HepG2 (cell line): ENCODE measurements around the gene TIMM8B. TPM values are rescaled to one million over a fixed set of nuclear protein-coding genes. Genes with fewer than 3 reads are reported as not detected.

Source experiments
- AHR ChIP-seq: IDR thresholded peaks from 2 replicates; pipeline ENCODE4 v1.6.1; 2018; ENCODE audit warnings: missing genetic modification reagents, missing compliant biosample characterization
- AKAP8 ChIP-seq: sonication (generic); formaldehyde crosslinking; IDR thresholded peaks from 2 replicates; pipeline ENCODE4 v1.5.1; 2020; ENCODE audit warnings: mild to moderate bottlenecking, missing genetic modification reagents
- CCDC6 ChIP-seq: sonication (generic); formaldehyde crosslinking; IDR thresholded peaks from 2 replicates; pipeline ENCODE4 v1.8.1; 2022; ENCODE audit warnings: mild to moderate bottlenecking, missing genetic modification reagents, moderate library complexity
- FIP1L1 ChIP-seq: fragments of 200-400 bp; formaldehyde crosslinking; IDR thresholded peaks from 2 replicates; pipeline ENCODE4 v1.6.1; 2018; ENCODE audit warnings: low read depth, mild to moderate bottlenecking, low read length, moderate library complexity, borderline replicate concordance; ENCODE audit not compliant: insufficient read depth
- FOXA3 ChIP-seq: IDR thresholded peaks from 2 replicates; pipeline ENCODE4 v1.6.1; 2016; ENCODE audit warnings: missing genetic modification reagents, missing compliant biosample characterization
- HNRNPUL1 ChIP-seq: fragments of 200-400 bp; formaldehyde crosslinking; IDR thresholded peaks from 2 replicates; pipeline ENCODE4 v1.6.1; 2017; ENCODE audit warnings: low read depth, mild to moderate bottlenecking, low read length, moderate library complexity
- KAT7 ChIP-seq: IDR thresholded peaks from 2 replicates; pipeline ENCODE4 v1.6.1; 2018; ENCODE audit warnings: borderline replicate concordance, missing compliant biosample characterization
- MIER3 ChIP-seq: IDR thresholded peaks from 2 replicates; pipeline ENCODE4 v1.6.1; 2016; ENCODE audit warnings: missing compliant biosample characterization, borderline replicate concordance
- NR2F1 ChIP-seq, 2 experiments: fragments of 450-650 bp in 1 of 2; formaldehyde crosslinking in 1 of 2; IDR thresholded peaks; 2 replicates each; pipeline versions ENCODE4 v1.5.0 to v1.6.1; 2016 to 2020; ENCODE audit warnings: mild to moderate bottlenecking in 1 of 2, missing compliant biosample characterization in 1 of 2, missing genetic modification reagents in 1 of 2, moderate library complexity in 1 of 2
- NRL ChIP-seq: sonication (generic); formaldehyde crosslinking; IDR thresholded peaks from 2 replicates; pipeline ENCODE4 v1.5.0; 2020; ENCODE audit warnings: missing genetic modification reagents, mild to moderate bottlenecking, moderate library complexity, borderline replicate concordance
- PLRG1 ChIP-seq: fragments of 450-650 bp; conservative IDR thresholded peaks from 2 replicates; pipeline ENCODE4 v1.6.1; 2016
- RELA ChIP-seq: sonication (generic); formaldehyde crosslinking; IDR thresholded peaks from 2 replicates; pipeline ENCODE4 v1.4.0; 2020; ENCODE audit warnings: missing genetic modification reagents
- SMC3 ChIP-seq: IDR thresholded peaks from 2 replicates; pipeline ENCODE4 v1.6.1; 2011; ENCODE audit warnings: low read length, improper control_type of control experiment
- SP4 ChIP-seq: sonication (generic); formaldehyde crosslinking; IDR thresholded peaks from 2 replicates; pipeline ENCODE4 v1.8.1; 2023; ENCODE audit warnings: mild to moderate bottlenecking, missing genetic modification reagents
- ZFP36 ChIP-seq: fragments of 150-350 bp; IDR thresholded peaks from 2 replicates; pipeline ENCODE4 v1.6.1; 2018; ENCODE audit warnings: borderline replicate concordance, low read length, low read depth; ENCODE audit not compliant: partially characterized antibody
- ZFP41 ChIP-seq: sonication (generic); formaldehyde crosslinking; IDR thresholded peaks from 2 replicates; pipeline ENCODE4 v1.4.0; 2020; ENCODE audit warnings: mild to moderate bottlenecking, missing genetic modification reagents, borderline replicate concordance
- ZNF251 ChIP-seq: sonication (generic); formaldehyde crosslinking; IDR thresholded peaks from 2 replicates; pipeline ENCODE4 v1.9.0; 2021; ENCODE audit warnings: mild to moderate bottlenecking, missing genetic modification reagents
- ZNF615 ChIP-seq: sonication (generic); formaldehyde crosslinking; IDR thresholded peaks from 2 replicates; pipeline ENCODE4 v1.5.0; 2020; ENCODE audit warnings: mild to moderate bottlenecking, missing genetic modification reagents, borderline replicate concordance
- ZNF644 ChIP-seq: IDR thresholded peaks from 2 replicates; pipeline ENCODE4 v1.6.1; 2016; ENCODE audit warnings: low read depth
- ZNF652 ChIP-seq: IDR thresholded peaks from 2 replicates; pipeline ENCODE4 v1.6.1; 2016; ENCODE audit warnings: low read depth, borderline replicate concordance
- ZNF7 ChIP-seq: IDR thresholded peaks from 2 replicates; pipeline ENCODE4 v1.6.1; 2016; ENCODE audit warnings: missing biosample characterization, missing genetic modification reagents
- ZNF772 ChIP-seq: sonication (generic); formaldehyde crosslinking; IDR thresholded peaks from 2 replicates; pipeline ENCODE4 v1.5.0; 2020; ENCODE audit warnings: mild to moderate bottlenecking, missing genetic modification reagents
- polyA plus RNA-seq, 8 experiments: library from polyadenylated mRNA; depleted of rRNA in 3 of 8; stranded (reverse) in 7 of 8; unstranded in 1 of 8; fragments of >200 nt; fragmentation: Illumina TruSeq in 4 of 8; extraction: Trizol in 4 of 8; gene quantifications; 2 replicates each; pipeline versions ENCODE4 v1.2.1 to v1.2.3, GENCODE V29; 2011 to 2016; ENCODE audit warnings: low read depth in 4 of 8, missing spikeins in 1 of 8, mixed read lengths in 1 of 8; ENCODE audit not compliant: insufficient read depth in 1 of 8
- total RNA-seq, 5 experiments: library from RNA; depleted of rRNA; stranded (reverse); fragments of >200 nt; fragmentation: Illumina TruSeq; extraction: Trizol; gene quantifications; 2 replicates each; pipeline ENCODE4 v1.2.3, GENCODE V29; 2016; ENCODE audit warnings: low read depth in 1 of 5
- TF ChIP-seq, protein P1 (sequence below): sonication (generic); IDR thresholded peaks from 2 replicates; pipeline ENCODE4 v1.6.1; 2016; ENCODE audit warnings: low read depth, borderline replicate concordance
- TF ChIP-seq, protein P2 (sequence below): sonication (generic); formaldehyde crosslinking; IDR thresholded peaks from 2 replicates; pipeline ENCODE4 v1.5.1; 2020; ENCODE audit warnings: missing genetic modification reagents, mild to moderate bottlenecking, borderline replicate concordance
- TF ChIP-seq, protein P3 (sequence below): IDR thresholded peaks from 2 replicates; pipeline ENCODE4 v1.6.1; 2016; ENCODE audit warnings: missing compliant biosample characterization, missing genetic modification reagents, borderline replicate concordance
- TF ChIP-seq, protein P4 (sequence below): sonication (generic); formaldehyde crosslinking; IDR thresholded peaks from 2 replicates; pipeline ENCODE4 v1.8.1; 2022; ENCODE audit warnings: mild to moderate bottlenecking, missing genetic modification reagents

TIMM8B gene
- total and polyA plus RNA-seq, 2 of the 13 experiments (the other 11 are each of a cell fraction or from before 2014, with no cell fraction given): 84.5 to 98.3 TPM

DNA sequence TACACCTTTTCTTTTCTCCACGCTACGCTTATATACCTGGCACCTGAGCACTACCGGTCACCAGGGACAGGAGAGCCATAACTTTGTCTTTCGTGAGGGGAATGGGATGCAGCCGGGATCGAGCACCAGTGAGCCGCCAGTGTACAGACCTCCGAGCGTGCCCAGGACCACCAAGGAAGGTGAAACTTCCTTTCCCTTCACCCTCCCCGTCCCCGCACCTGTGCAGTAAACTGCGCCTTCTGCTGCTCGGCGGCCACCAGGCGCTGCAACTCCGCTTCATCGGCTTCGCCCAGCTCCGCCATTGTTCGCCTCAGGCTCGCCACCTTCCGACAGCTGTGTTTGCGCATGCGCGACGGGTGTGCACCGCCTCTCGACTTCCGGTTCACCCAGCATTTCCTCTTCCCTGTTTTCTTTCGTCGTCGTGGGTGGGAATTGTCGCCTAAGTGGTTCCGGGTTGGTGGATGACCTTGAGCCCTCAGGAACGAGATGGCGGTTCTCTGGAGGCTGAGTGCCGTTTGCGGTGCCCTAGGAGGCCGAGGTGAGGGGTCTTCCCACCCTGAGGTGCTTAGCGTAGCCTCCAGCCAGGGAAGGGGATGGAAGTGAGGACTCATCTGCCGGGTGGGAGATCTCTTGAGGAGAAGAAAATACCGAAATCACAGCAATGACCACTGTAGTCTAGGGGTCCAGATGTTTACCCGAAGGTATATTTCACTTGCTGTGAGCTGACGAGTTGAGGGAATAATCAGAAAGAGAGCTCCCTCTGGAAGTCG, at the start of gene TIMM8B, which contains the start of gene SDHD (continued):
- TF ChIP-seq NRL (CRISPR knock-in tag) (0 out of 2 replicates have a peak, but pooled peaks have one; percentile 15), MIER3 (CRISPR knock-in tag) (peak; percentile 66), HNRNPUL1 (no peak), ZFP36 (no peak), AKAP8 (peak; percentile 94), SMC3 (no peak), ZNF644 (CRISPR knock-in tag) (no peak), PLRG1 (no peak), ZNF251 (CRISPR knock-in tag) (0 out of 2 replicates have a peak, but pooled peaks have one; percentile 54), SP4 (CRISPR knock-in tag) (0 out of 2 replicates have a peak, but pooled peaks have one; percentile 54), NR2F1 (CRISPR knock-in tag; IDR thresholded peaks at IDR 0.05) (no peak), AHR (CRISPR knock-in tag) (no peak), KAT7 (CRISPR knock-in tag) (0 out of 2 replicates have a peak, but pooled peaks have one; percentile 70), ZFP41 (CRISPR knock-in tag) (no peak), FOXA3 (CRISPR knock-in tag) (peak; percentile 81), ZNF615 (CRISPR knock-in tag) (no peak), ZNF7 (CRISPR knock-in tag) (peak; percentile 10; the same call in 1 of the 2 replicates), ZNF772 (CRISPR knock-in tag) (0 out of 2 replicates have a peak, but pooled peaks have one; percentile 59), ZNF652 (CRISPR knock-in tag) (no peak; the same call in 1 of the 2 replicates), FIP1L1 (peak; percentile 39; the same call in 1 of the 2 replicates), CCDC6 (peak; percentile 56; the same call in 1 of the 2 replicates), RELA (CRISPR knock-in tag) (0 out of 2 replicates have a peak, but pooled peaks have one; percentile 34)
- TF ChIP-seq, protein P1, sequence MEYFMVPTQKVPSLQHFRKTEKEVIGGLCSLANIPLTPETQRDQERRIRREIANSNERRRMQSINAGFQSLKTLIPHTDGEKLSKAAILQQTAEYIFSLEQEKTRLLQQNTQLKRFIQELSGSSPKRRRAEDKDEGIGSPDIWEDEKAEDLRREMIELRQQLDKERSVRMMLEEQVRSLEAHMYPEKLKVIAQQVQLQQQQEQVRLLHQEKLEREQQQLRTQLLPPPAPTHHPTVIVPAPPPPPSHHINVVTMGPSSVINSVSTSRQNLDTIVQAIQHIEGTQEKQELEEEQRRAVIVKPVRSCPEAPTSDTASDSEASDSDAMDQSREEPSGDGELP: peak; percentile 62; the same call in 1 of the 2 replicates
- TF ChIP-seq, protein P2, sequence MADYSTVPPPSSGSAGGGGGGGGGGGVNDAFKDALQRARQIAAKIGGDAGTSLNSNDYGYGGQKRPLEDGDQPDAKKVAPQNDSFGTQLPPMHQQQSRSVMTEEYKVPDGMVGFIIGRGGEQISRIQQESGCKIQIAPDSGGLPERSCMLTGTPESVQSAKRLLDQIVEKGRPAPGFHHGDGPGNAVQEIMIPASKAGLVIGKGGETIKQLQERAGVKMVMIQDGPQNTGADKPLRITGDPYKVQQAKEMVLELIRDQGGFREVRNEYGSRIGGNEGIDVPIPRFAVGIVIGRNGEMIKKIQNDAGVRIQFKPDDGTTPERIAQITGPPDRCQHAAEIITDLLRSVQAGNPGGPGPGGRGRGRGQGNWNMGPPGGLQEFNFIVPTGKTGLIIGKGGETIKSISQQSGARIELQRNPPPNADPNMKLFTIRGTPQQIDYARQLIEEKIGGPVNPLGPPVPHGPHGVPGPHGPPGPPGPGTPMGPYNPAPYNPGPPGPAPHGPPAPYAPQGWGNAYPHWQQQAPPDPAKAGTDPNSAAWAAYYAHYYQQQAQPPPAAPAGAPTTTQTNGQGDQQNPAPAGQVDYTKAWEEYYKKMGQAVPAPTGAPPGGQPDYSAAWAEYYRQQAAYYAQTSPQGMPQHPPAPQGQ (CRISPR knock-in tag): peak; percentile 88; the same call in 1 of the 2 replicates
- TF ChIP-seq, protein P3, sequence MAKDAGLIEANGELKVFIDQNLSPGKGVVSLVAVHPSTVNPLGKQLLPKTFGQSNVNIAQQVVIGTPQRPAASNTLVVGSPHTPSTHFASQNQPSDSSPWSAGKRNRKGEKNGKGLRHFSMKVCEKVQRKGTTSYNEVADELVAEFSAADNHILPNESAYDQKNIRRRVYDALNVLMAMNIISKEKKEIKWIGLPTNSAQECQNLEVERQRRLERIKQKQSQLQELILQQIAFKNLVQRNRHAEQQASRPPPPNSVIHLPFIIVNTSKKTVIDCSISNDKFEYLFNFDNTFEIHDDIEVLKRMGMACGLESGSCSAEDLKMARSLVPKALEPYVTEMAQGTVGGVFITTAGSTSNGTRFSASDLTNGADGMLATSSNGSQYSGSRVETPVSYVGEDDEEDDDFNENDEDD (CRISPR knock-in tag): peak; percentile 61
- TF ChIP-seq, protein P4, sequence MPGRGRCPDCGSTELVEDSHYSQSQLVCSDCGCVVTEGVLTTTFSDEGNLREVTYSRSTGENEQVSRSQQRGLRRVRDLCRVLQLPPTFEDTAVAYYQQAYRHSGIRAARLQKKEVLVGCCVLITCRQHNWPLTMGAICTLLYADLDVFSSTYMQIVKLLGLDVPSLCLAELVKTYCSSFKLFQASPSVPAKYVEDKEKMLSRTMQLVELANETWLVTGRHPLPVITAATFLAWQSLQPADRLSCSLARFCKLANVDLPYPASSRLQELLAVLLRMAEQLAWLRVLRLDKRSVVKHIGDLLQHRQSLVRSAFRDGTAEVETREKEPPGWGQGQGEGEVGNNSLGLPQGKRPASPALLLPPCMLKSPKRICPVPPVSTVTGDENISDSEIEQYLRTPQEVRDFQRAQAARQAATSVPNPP (CRISPR knock-in tag): no peak
